Natural killer cell (primary cell): ENCODE measurements around the gene DNASE1L2. TPM values are rescaled to one million over a fixed set of nuclear protein-coding genes. Genes with fewer than 3 reads are reported as not detected.

ENCODE experiments used
- ATAC-seq, 3 donors: fragments of 150-1000 bp in 2 of 3; fragments of 200-7000 bp in 1 of 3; cut with Tn5 transposase; 1 replicate in 1 of 3; 2 replicates in 2 of 3; pipeline ENCODE4 v1.10.0; 2021; ENCODE audit warnings: mild to moderate bottlenecking in 2 of 3, moderate library complexity in 2 of 3
- DNase-seq, 2 donors: peaks; one replicate each; pipeline versions ENCODE4 v3.0.0 to v3.0.0-alpha.2; 2013 to 2021; ENCODE audit warnings: mixed read lengths in 1 of 2
- H3K27ac ChIP-seq: one replicate; pipeline ENCODE4 v1.5.1; 2013; ENCODE audit warnings: mild to moderate bottlenecking, low read length
- H3K27me3 ChIP-seq: one replicate; pipeline ENCODE4 v1.6.1; 2013; ENCODE audit warnings: low read length; ENCODE audit not compliant: control insufficient read depth, insufficient read depth
- H3K36me3 ChIP-seq: one replicate; pipeline ENCODE4 v1.6.1; 2013; ENCODE audit warnings: low read length; ENCODE audit not compliant: control insufficient read depth, insufficient read depth
- H3K4me1 ChIP-seq: one replicate; pipeline ENCODE4 v1.6.1; 2013; ENCODE audit warnings: low read length; ENCODE audit not compliant: control insufficient read depth, insufficient read depth
- H3K4me3 ChIP-seq: one replicate; pipeline ENCODE4 v1.5.1; 2013; ENCODE audit warnings: low read length
- H3K9me3 ChIP-seq: one replicate; pipeline ENCODE4 v1.6.1; 2013; ENCODE audit warnings: low read length; ENCODE audit not compliant: control insufficient read depth, insufficient read depth
- H3K27ac Mint-ChIP-seq, 2 donors: one replicate each; pipeline ENCODE4 v1.8.0; 2022; ENCODE audit warnings: mild to moderate bottlenecking in 2 of 2, mixed read lengths in 2 of 2, moderate library complexity in 1 of 2
- H3K27me3 Mint-ChIP-seq, 2 donors: one replicate each; pipeline ENCODE4 v1.8.0; 2022; ENCODE audit warnings: low read depth in 2 of 2, mixed read lengths in 2 of 2
- H3K36me3 Mint-ChIP-seq: one replicate; pipeline ENCODE4 v1.8.0; 2022; ENCODE audit warnings: mixed read lengths
- H3K4me1 Mint-ChIP-seq, 2 donors: one replicate each; pipeline ENCODE4 v1.8.0; 2022; ENCODE audit warnings: mixed read lengths in 2 of 2
- H3K4me3 Mint-ChIP-seq: one replicate; pipeline ENCODE4 v1.8.0; 2022; ENCODE audit warnings: mild to moderate bottlenecking, moderate library complexity, mixed read lengths
- H3K9me3 Mint-ChIP-seq, 2 donors: one replicate each; pipeline ENCODE4 v1.8.0; 2022; ENCODE audit warnings: mixed read lengths in 2 of 2
- CTCF ChIP-seq: fragments of 200-600 bp; IDR thresholded peaks from one replicate; pipeline ENCODE4 v1.8.0; 2022; ENCODE audit warnings: antibody characterized with exemption
- WGBS: methylation state at CpG from one replicate; pipeline ENCODE4 v1.1.7; 2013; ENCODE audit warnings: missing lambda C conversion rate; ENCODE audit not compliant: insufficient coverage; 5-methylcytosine and 5-hydroxymethylcytosine counted together
- intact Hi-C: fragments of 100-400 bp; cut with micrococcal nuclease; formaldehyde crosslinking; loops from one replicate; pipeline ENCODE4 v1.14.2; 2022
- total RNA-seq, 4 donors: library from RNA; stranded (reverse); fragments of 120-200 nt in 1 of 4; gene quantifications; one replicate each; pipeline versions ENCODE4 v1.2.3 to v1.2.4, GENCODE V29; 2013 to 2022

The DNASE1L2 gene
- total RNA-seq, 3 donors from 2014 or later (not counting 1 experiment from before 2014, with no cell fraction given): 0.19 to 1.4 (median 0.77) TPM

GRCh38 chr16:2206780-2207433 is 29.3 kb upstream of the DNASE1L2 start:
- peak overlapping the region; percentile 80 to 88 for H3K27ac Mint-ChIP-seq
- no peak overlapping the region for H3K4me3 ChIP-seq
- H3K4me3 Mint-ChIP-seq: peak overlapping the region; percentile 6
- ATAC-seq: no peak
- H3K4me1 ChIP-seq: peaks cover 19% of the 10 kb centered on the region
- H3K9me3 Mint-ChIP-seq: no peaks in the 10 kb centered on the region
- intact Hi-C loops: no loop called here
- peaks cover 0 to 3% of the 10 kb centered on the region in 2 donors for H3K27me3 Mint-ChIP-seq
- peaks cover 19 to 32% of the 10 kb centered on the region in 2 donors for H3K4me1 Mint-ChIP-seq
- H3K27ac ChIP-seq: no peak overlapping the region
- no peaks in the 10 kb centered on the region for H3K36me3 Mint-ChIP-seq
- DNase-seq: no peak
- 97% methylated on average over 23 of the region's 23 CpGs for WGBS
- no peaks in the 10 kb centered on the region for H3K27me3 ChIP-seq
- no peak for TF ChIP-seq CTCF
- peaks cover 26% of the 10 kb centered on the region for H3K36me3 ChIP-seq
- H3K9me3 ChIP-seq: no peaks in the 10 kb centered on the region

GRCh38 chr16:2207872-2208271 is 28.4 kb upstream of the DNASE1L2 start:
- H3K27ac ChIP-seq: no peak overlapping the region
- no peak overlapping the region for H3K4me3 ChIP-seq
- H3K27me3 ChIP-seq: no peaks in the 10 kb centered on the region
- no peak for TF ChIP-seq CTCF
- H3K4me1 ChIP-seq: peaks cover 28% of the 10 kb centered on the region
- Mint-ChIP-seq H3K4me3 (peak overlapping the region; percentile 67), H3K27me3 (no peaks in the 10 kb centered on the region), H3K36me3 (no peaks in the 10 kb centered on the region), H3K9me3 (no peaks in the 10 kb centered on the region), H3K27ac (peak overlapping the region in 1 of 2 donors; percentile 76), H3K4me1 (peaks cover 19 to 36% of the 10 kb centered on the region in 2 donors)
- DNase-seq (no peak), ATAC-seq (no peak)
- no peaks in the 10 kb centered on the region for H3K9me3 ChIP-seq
- H3K36me3 ChIP-seq: peaks cover 31% of the 10 kb centered on the region
- intact Hi-C loops: no loop called here
- WGBS: 94% methylated on average over 9 of the region's 9 CpGs

- WGBS: 95% methylated on average over 23 of the region's 23 CpGs
- H3K4me1 Mint-ChIP-seq: peaks cover 19 to 39% of the 10 kb centered on the region in 2 donors
- H3K4me3 Mint-ChIP-seq: no peak overlapping the region
- DNase-seq (no peak), ATAC-seq (no peak)
- H3K27ac Mint-ChIP-seq: no peak overlapping the region
- TF ChIP-seq CTCF: no peak
- Histone ChIP-seq H3K4me1 (peaks cover 32% of the 10 kb centered on the region), H3K27ac (no peak overlapping the region), H3K36me3 (peaks cover 31% of the 10 kb centered on the region), H3K27me3 (no peaks in the 10 kb centered on the region), H3K9me3 (no peaks in the 10 kb centered on the region), H3K4me3 (no peak overlapping the region)
- intact Hi-C loops: no loop called here
- H3K27me3 Mint-ChIP-seq: no peaks in the 10 kb centered on the region
- no peaks in the 10 kb centered on the region for H3K9me3 Mint-ChIP-seq
- H3K36me3 Mint-ChIP-seq: no peaks in the 10 kb centered on the region
Measured at GRCh38 chr16:2208308-2208707, 27.9 kb upstream of the DNASE1L2 start.

GRCh38 chr16:2208772-2209171 is 27.5 kb upstream of the DNASE1L2 start:
- DNase-seq: no peak
- no peaks in the 10 kb centered on the region for H3K36me3 Mint-ChIP-seq
- no peaks in the 10 kb centered on the region for H3K27me3 Mint-ChIP-seq
- 98% methylated on average over 9 of the region's 9 CpGs for WGBS
- H3K27ac ChIP-seq: no peak overlapping the region
- no peak for ATAC-seq
- peaks cover 19 to 39% of the 10 kb centered on the region in 2 donors for H3K4me1 Mint-ChIP-seq
- no peaks in the 10 kb centered on the region for H3K9me3 Mint-ChIP-seq
- peaks cover 37% of the 10 kb centered on the region for H3K4me1 ChIP-seq
- no peaks in the 10 kb centered on the region for H3K27me3 ChIP-seq
- TF ChIP-seq CTCF: no peak
- no peaks in the 10 kb centered on the region for H3K9me3 ChIP-seq
- peaks cover 31% of the 10 kb centered on the region for H3K36me3 ChIP-seq
- H3K4me3 Mint-ChIP-seq: no peak overlapping the region
- intact Hi-C loops: no loop called here
- H3K27ac Mint-ChIP-seq: no peak overlapping the region
- H3K4me3 ChIP-seq: no peak overlapping the region
